ENCODE results near the gene CHD5. TPM values are rescaled to one million over a fixed set of nuclear protein-coding genes. Genes with fewer than 3 reads are reported as not detected.

CHD5 gene
- total RNA-seq, 1 experiment from 2014 or later, result 1.6 TPM

- no peaks in the 10 kb centered on the region for H3K79me2 ChIP-seq (ENCODE audit: insufficient read depth, low read length)
- no peaks in the 10 kb centered on the region for H4K20me1 ChIP-seq (ENCODE audit: control insufficient read depth, insufficient read depth, insufficient read length)
- H2BK120ac ChIP-seq (ENCODE audit: low read depth, low read length, poor library complexity, severe bottlenecking), result no peak overlapping the region
- H3K4ac ChIP-seq (ENCODE audit: low read depth, low read length), result no peak overlapping the region
- H3K14ac ChIP-seq (ENCODE audit: insufficient read depth, low read length), result no peak overlapping the region
- H3K23me2 ChIP-seq (ENCODE audit: insufficient read length, low read depth, low read length, poor library complexity, severe bottlenecking), result no peaks in the 10 kb centered on the region
- no peak overlapping the region for H3K4me3 Mint-ChIP-seq
- H3K9me3 ChIP-seq (ENCODE audit: control insufficient read depth, low read depth, low read length), result no peaks in the 10 kb centered on the region
- H3K27ac ChIP-seq (ENCODE audit: insufficient read length, low read depth, low read length), result no peak overlapping the region
- peaks cover 18 to 29% of the 10 kb centered on the region in 2 experiments for H3K4me1 Mint-ChIP-seq
- no peak overlapping the region for H3K18ac ChIP-seq (ENCODE audit: insufficient read length, low read depth, low read length)
- H3K4me2 ChIP-seq (ENCODE audit: insufficient read depth, insufficient read length, low read length), result no peak overlapping the region
- no peak overlapping the region for H2BK20ac ChIP-seq (ENCODE audit: low read depth, low read length, poor library complexity, severe bottlenecking)
- no peaks in the 10 kb centered on the region for H3K36me3 Mint-ChIP-seq (ENCODE audit: insufficient read depth in 1 of 3, low read depth in 3 of 3)
- no peak overlapping the region for H3K23ac ChIP-seq (ENCODE audit: insufficient read length, low read depth, low read length)
- no peak overlapping the region for H2AFZ ChIP-seq (ENCODE audit: low read length)
- no peak for DNase-seq
- no peak overlapping the region for H3K27ac Mint-ChIP-seq
- H2BK12ac ChIP-seq (ENCODE audit: insufficient read length, low read depth, low read length), result no peak overlapping the region
- H4K8ac ChIP-seq (replicated peaks; ENCODE audit: insufficient read length, low read depth, low read length), result no peak overlapping the region
- TF ChIP-seq CTCF (conservative IDR thresholded peaks at IDR 0.05), result no peak
- no peak overlapping the region for H2BK5ac ChIP-seq (ENCODE audit: insufficient read length, low read length)
- no peaks in the 10 kb centered on the region for H3K4me1 ChIP-seq (ENCODE audit: insufficient read depth, low read length)
- H3K79me1 ChIP-seq (ENCODE audit: insufficient read depth, low read depth, low read length, poor library complexity, severe bottlenecking), result no peaks in the 10 kb centered on the region
- no peaks in the 10 kb centered on the region for H3K27me3 ChIP-seq (ENCODE audit: insufficient read depth, low read length)
- H3T11ph ChIP-seq (ENCODE audit: low read length), result no peak overlapping the region
- H2AK5ac ChIP-seq (ENCODE audit: insufficient read length, low read length), result no peak overlapping the region
- H4K5ac ChIP-seq (ENCODE audit: insufficient read length, low read depth, low read length), result no peak overlapping the region
- no peaks in the 10 kb centered on the region for H3K9me3 Mint-ChIP-seq
- WGBS (ENCODE audit: extremely low coverage, insufficient read length, low lambda C conversion rate), result no CpG with 5 or more reads among the region's 7 CpGs
- no peak overlapping the region for H4K91ac ChIP-seq (ENCODE audit: insufficient read length, low read depth, low read length)
- peaks cover 12% of the 10 kb centered on the region for H3K27me3 Mint-ChIP-seq (ENCODE audit: low read depth)
- H3K9ac ChIP-seq (ENCODE audit: extremely low read depth, insufficient read length, low read length), result no peak overlapping the region
- no peak overlapping the region for H3K56ac ChIP-seq (ENCODE audit: insufficient read length, low read depth, low read length)
- no peak overlapping the region for H2BK15ac ChIP-seq (ENCODE audit: low read depth, low read length)
Observed at GRCh38 chr1:6162341-6162740, 17.8 kb downstream of the CHD5 start.
